Esophagus muscularis mucosa (tissue), 3 donors: ENCODE data around the gene DAAM1.

Experiments
- POLR2AphosphoS5 ChIP-seq, 2 donors: sonication (generic); formaldehyde crosslinking; IDR thresholded peaks; one replicate each; pipeline ENCODE4 v1.6.1; 2017; ENCODE audit warnings: antibody characterized with exemption in 2 of 2
- TF ChIP-seq, protein P1 (sequence below), 3 experiments: fragments of 200-600 bp in 2 of 3; fragments of 450-650 bp in 1 of 3; sonication (generic) in 2 of 3; IDR thresholded peaks; one replicate each; pipeline ENCODE4 v1.5.1; 2017 to 2019; ENCODE audit warnings: antibody characterized with exemption in 3 of 3, mild to moderate bottlenecking in 2 of 3, moderate library complexity in 1 of 3

DNA sequence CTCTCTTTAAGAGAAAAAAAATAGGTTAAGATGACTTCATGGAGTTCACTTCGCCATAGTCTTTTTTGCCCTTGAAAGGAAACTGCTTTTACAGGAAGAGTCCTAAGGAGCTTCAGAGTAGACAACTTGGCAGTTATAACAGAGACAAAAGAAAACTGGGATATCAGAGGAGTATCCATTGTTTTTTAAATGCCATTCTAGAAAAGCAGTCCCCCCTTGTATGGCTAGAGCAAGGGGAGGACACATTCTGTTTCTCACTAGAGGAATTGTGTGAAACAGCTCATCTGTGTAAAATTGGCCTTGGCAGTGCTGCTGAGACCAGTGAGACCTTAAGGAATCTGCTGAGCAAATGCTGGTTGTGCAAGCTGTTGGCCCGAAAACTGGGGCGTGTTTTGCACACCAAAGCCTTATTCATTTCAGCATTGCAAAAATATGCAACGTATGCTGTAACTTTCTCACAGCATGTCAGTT, 148.7 kb downstream of the DAAM1 start:
- TF ChIP-seq POLR2AphosphoS5 (IDR thresholded peaks at IDR 0.05), result peak; percentile 70 to 74
- TF ChIP-seq, protein P1, sequence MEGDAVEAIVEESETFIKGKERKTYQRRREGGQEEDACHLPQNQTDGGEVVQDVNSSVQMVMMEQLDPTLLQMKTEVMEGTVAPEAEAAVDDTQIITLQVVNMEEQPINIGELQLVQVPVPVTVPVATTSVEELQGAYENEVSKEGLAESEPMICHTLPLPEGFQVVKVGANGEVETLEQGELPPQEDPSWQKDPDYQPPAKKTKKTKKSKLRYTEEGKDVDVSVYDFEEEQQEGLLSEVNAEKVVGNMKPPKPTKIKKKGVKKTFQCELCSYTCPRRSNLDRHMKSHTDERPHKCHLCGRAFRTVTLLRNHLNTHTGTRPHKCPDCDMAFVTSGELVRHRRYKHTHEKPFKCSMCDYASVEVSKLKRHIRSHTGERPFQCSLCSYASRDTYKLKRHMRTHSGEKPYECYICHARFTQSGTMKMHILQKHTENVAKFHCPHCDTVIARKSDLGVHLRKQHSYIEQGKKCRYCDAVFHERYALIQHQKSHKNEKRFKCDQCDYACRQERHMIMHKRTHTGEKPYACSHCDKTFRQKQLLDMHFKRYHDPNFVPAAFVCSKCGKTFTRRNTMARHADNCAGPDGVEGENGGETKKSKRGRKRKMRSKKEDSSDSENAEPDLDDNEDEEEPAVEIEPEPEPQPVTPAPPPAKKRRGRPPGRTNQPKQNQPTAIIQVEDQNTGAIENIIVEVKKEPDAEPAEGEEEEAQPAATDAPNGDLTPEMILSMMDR (IDR thresholded peaks at IDR 0.05), result no peak
